Measurements from ENCODE around the gene KRT7.

KRT7 gene

DNA sequence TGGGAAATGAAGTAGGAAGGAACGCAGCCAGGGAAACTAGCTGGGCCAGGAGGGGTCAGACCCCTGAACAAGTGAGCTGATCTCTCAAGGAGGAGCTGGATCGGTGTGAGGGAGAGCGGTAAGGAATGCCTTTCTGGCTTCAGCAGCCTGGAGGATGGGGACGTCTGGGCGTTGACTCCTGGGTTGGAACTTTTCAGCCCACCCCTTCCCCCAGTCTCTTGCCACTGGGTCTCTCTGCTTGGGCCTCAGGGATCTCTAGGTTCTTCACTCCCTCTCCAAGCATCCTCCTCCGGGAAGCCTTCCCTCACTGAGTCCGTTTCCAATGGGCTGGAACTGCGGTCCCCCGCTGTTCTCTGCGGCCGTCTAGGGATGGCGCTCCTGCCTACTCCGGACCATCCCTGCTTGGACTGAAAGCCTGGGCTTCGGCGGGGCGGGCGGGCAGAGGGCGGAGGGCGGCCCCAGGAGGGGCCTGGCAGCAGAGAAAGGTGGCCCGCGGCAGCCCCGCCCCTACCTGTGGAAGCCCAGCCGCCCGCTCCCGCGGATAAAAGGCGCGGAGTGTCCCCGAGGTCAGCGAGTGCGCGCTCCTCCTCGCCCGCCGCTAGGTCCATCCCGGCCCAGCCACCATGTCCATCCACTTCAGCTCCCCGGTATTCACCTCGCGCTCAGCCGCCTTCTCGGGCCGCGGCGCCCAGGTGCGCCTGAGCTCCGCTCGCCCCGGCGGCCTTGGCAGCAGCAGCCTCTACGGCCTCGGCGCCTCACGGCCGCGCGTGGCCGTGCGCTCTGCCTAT, at the start of gene KRT7:
Gene KRT7, plus strand, starts transcription at position 570 of the 788 bp plus-strand sequence. Its CDS starts 54 bp downstream, at position 624.
- no peak for DNase-seq (ENCODE audit: low read depth in 3 of 3)

GRCh38 chr12:52183544-52183910, 49.5 kb upstream of the KRT7 start:
- no peak for DNase-seq (ENCODE audit: low read depth in 3 of 3)

DNA sequence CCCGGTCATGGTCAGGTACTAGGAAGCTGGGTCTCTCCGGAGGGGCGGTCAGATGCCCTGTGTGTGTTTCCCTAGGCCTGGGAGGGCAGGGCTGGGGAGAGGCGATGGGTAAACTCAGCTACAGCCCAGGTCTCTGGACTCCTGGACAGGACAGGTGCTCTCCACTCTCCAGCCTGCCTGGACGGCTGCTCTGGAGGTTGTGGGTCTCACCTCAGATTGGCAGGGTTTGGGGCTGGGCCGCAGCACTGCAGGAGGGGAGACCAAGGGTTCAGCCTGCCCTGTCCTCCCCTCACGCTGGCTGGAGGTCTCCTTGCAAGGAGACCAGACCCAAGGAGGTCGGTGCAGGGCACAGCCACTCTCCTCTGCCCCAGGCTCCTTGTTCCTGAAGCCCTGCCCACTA, 49.1 kb upstream of the KRT7 start:
- DNase-seq (ENCODE audit: low read depth in 3 of 3): no peak

DNA sequence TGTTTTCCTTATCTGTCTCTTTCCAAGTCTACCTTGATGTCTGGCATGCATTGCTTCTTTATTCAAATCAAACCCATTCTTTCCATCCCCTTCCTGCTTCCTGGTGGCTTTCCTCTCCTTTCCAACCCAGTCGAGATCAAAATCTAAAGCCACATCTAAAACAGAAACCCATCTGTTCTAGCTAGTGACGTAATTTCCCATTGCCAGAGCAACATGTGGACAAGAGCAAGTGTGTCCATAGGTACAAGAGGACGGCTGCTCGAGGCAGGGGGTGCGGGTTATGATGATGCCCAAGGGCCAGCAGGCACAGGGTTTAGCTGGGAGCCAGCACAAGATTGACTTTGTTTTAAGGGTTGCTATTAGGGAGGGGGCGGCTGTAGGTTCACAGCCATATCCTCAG, 48.2 kb upstream of the KRT7 start:
- DNase-seq (ENCODE audit: low read depth in 3 of 3): no peak

- DNase-seq (ENCODE audit: low read depth in 3 of 3): no peak
These were observed 47.6 kb upstream of the KRT7 start for GRCh38 chr12:52185400-52185967.

GRCh38 chr12:52186118-52186840, 46.8 kb upstream of the KRT7 start:
- DNase-seq (ENCODE audit: low read depth in 3 of 3): no peak

GRCh38 chr12:52187206-52187605, 45.8 kb upstream of the KRT7 start:
- no peak for DNase-seq (ENCODE audit: low read depth in 3 of 3)

DNA sequence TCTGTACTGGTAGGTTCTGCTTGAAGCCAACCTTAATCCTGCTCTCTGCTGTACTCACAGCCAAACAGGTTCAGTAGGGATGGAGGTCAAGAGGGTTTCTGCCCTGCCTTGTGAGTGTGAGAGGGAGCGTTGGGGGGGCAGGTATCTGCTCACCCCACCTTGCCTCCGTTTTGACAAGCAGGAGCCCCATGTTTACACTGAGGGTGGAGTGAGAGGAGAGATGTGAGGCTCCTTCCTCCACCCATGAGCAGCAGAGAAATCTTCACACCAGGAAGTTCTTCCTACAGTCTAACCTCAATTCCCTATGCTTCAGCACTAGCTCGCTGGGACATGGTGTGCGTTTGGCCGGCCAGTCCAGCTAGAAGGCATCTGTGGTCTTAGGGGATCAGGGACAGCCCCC, 45.4 kb upstream of the KRT7 start:
- DNase-seq (ENCODE audit: low read depth in 3 of 3): no peak

DNA sequence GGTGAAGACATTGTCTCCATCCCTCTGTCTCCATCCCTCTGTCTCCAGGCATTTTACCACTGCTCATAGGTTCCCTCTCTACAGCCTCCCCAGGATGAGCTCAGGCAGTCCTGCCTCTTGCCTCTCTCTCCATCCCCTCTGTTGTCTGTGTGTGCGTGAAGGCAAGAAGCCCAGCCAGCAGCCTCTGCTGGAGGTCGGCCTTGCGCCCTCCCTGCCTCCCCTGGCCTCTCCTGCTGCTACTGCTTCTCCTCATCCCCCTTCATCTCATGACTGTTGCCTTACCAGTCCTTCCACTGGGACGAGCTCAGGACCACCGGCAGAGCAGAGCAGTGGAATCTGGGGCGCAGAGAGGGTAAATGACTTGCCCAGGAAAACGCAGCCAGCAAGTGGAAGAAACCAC, 44.4 kb upstream of the KRT7 start:
- DNase-seq (ENCODE audit: low read depth in 3 of 3): no peak

DNA sequence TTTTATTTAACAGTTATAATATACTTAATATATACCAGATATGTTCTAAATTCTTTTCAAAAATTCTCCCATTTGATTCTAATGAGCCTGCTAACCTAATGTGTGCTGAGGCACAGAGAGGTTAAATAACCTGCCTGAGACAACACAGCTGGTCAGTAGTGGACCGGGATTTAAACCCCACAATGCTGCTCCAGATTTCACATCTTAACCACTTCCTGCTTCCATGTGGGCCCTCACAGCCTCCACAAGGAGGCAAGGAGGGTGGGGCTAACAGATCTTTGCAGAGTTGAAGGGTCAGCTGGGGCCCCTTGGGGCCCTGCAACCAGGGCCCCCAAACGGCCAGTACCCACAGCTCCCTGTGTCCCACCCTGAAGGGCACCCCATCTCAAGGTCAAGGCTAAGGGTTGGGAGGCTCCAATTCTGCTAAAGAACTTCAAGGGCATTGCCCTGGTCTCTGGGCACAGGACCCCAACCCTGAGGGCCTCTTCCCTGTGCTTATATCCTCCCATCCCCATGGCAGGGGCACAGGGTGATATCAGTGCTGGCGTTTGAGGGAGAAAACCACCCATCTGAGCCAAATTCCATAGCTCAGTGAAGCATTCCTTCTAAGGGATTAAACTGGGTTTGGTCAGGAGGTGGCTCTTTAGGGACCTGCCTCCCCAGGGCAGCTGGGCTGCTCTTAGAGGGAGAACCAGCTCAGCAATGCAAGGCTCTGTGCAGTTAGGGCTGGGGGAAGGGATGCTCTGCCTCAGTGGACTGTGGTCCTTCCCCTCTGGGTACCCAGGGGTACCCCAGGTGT, 43.5 kb upstream of the KRT7 start:
- no peak for DNase-seq (ENCODE audit: low read depth in 3 of 3)

- DNase-seq (ENCODE audit: low read depth in 3 of 3): no peak
These were observed 41.9 kb upstream of the KRT7 start for GRCh38 chr12:52190860-52191729.

DNA sequence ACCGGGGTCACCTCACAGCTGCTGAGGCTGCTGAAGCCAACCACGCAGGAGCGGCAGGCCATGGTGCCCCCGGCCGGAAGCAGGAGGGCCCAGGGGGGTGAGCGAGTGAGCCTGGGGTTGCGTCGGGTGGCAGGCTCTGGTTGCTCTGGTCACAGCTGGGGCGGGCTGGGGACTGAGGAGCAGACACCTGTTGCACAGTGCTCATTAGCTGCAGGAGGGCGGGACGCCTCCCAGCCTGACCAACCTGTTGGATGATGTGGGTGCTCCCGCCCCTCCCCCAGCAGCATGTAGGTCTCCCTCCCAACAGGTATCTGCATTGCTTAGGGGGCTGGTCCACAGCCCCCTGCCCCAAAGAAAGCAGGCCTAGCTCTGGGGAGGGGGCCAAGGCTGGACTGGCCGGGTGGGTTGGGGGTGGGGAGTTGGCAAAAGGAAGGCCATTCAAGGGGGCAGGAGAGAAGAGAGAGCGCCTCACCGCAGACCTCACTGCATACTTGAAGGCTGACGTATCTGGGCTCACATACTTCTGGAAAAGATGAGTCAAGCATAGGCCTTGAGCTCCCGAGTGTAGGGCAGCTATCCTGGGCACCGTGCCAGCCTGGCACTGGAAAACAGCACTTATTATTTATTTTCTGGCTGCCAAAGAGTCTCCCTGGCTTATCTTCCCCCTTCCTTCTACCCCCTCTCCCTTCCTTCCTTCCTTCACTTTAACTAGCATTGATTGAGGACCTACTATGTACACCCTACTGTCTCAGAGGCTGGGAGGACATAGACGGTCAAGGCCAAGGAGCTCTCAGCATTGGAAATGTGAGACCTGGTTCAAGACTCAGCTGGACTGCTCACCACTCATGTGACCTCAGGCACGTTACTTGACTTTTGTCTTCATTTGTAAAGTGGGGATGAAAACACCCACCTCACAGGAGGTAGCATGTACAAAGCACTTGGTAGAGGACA, 40.9 kb upstream of the KRT7 start, which contains the start of gene KRT80:
Gene KRT80, minus strand, starts transcription at position 174 of the 951 bp plus-strand sequence. Its CDS starts 112 bp downstream, at position 62.
- peak in 1 of 3 experiments; percentile 5 for DNase-seq (ENCODE audit: low read depth in 3 of 3)

GRCh38 chr12:52193532-52193931, 39.5 kb upstream of the KRT7 start:
- DNase-seq (ENCODE audit: low read depth in 3 of 3): no peak

- DNase-seq (ENCODE audit: low read depth in 3 of 3): no peak
These were observed 39.1 kb upstream of the KRT7 start for GRCh38 chr12:52193991-52194390.

GRCh38 chr12:52195065-52195730, 37.8 kb upstream of the KRT7 start:
- no peak for DNase-seq (ENCODE audit: low read depth in 3 of 3)

DNA sequence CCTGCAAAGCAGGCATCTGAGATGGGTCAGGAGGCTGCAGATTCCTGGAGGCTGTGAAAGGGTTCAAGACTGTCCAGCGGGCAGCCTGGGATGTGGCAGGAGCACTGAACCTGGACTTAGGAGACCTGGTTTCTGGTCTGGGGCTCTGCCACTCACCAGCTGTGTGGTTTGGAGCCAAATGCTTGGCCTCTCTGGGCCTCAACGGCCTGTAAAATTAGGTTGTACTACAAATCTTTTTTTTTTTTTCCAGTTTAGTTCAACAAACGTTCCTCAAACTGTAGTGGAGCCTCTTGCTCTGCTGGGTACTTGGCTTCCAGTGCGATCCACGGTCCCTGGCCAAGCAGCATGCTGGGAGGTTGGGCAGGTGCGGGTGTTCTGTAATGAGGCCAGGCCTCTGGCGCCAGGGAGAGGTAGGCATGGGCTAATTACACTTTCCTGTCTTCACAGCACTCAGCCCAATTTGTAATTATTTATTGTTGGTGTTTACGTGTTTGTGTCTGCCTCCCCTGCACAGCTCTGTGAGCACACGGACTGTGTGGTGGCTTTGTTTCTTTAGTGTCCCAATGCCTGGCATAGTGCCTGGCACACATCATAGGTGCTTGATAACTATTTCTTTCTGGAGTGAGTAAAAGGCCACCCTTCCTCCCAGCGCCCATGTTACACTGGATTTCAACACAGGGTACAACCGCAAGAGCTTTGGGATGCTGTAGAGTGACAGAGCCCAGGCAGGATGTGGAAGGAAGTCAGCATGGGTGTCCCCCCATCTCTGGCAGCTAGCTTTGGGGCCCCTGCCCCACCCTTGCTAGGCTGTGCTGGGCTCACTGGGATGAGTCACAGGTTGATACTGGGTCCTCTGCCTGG, 35.4 kb upstream of the KRT7 start:
- no peak for DNase-seq (ENCODE audit: low read depth in 3 of 3)

- no peak for DNase-seq (ENCODE audit: low read depth in 3 of 3)
These were observed 34.4 kb upstream of the KRT7 start for GRCh38 chr12:52198454-52199215.
